Neural cell (in vitro differentiated cells): Measurements from ENCODE around the gene BCO2. TPM values are rescaled to one million over a fixed set of nuclear protein-coding genes. Genes with fewer than 3 reads are reported as not detected.
"Not testable (repeated sequence)": the region's sequence is repeated elsewhere in the genome, so short reads cannot be mapped to it uniquely, and the experiment has no call there.

Source experiments
- H2AFZ ChIP-seq: fragments of 200-600, 300-800 bp; sonication (generic), shearing (Covaris generic); 2 replicates; pipeline ENCODE4 v1.6.0; 2014; ENCODE audit warnings: low read depth, mild to moderate bottlenecking, antibody characterized with exemption, low read length, moderate library complexity
- H3F3A ChIP-seq: fragments of 200-600 bp; shearing (Covaris generic); 2 replicates; pipeline ENCODE4 v1.6.1; 2016; ENCODE audit warnings: mild to moderate bottlenecking, moderate library complexity, mixed read lengths, antibody characterized with exemption, low read length; ENCODE audit not compliant: insufficient read depth, poor library complexity, severe bottlenecking
- H3K27ac ChIP-seq: fragments of 200-600, 300-800 bp; sonication (generic), shearing (Covaris generic); 2 replicates; pipeline ENCODE4 v1.5.1; 2014; ENCODE audit warnings: mild to moderate bottlenecking, low read length, moderate library complexity
- H3K27me3 ChIP-seq: fragments of 300-800, 200-600 bp; sonication (generic), shearing (Covaris generic); 2 replicates; pipeline ENCODE4 v1.6.0; 2014; ENCODE audit warnings: mild to moderate bottlenecking, low read depth, low read length, moderate library complexity; ENCODE audit not compliant: insufficient read depth
- H3K36me3 ChIP-seq: fragments of 300-800, 200-600 bp; sonication (generic), shearing (Covaris generic); 2 replicates; pipeline ENCODE4 v1.5.1; 2014; ENCODE audit warnings: mild to moderate bottlenecking, antibody characterized with exemption, low read length, moderate library complexity; ENCODE audit not compliant: insufficient read depth
- H3K4me2 ChIP-seq: fragments of 300-800, 200-600 bp; sonication (generic), shearing (Covaris generic); 2 replicates; pipeline ENCODE4 v1.6.0; 2014; ENCODE audit warnings: mild to moderate bottlenecking, low read length
- H3K4me3 ChIP-seq: fragments of 300-800, 200-600 bp; sonication (generic), shearing (Covaris generic); 2 replicates; pipeline ENCODE4 v1.5.1; 2014; ENCODE audit warnings: mild to moderate bottlenecking, low read length, moderate library complexity
- H3K79me2 ChIP-seq: fragments of 200-600 bp; shearing (Covaris generic); replicated peaks from 2 replicates; pipeline ENCODE4 v1.6.0; 2014; ENCODE audit warnings: mild to moderate bottlenecking, low read length, moderate library complexity; ENCODE audit not compliant: insufficient read depth
- H3K9ac ChIP-seq: fragments of 300-800, 200-600 bp; sonication (generic), shearing (Covaris generic); 2 replicates; pipeline ENCODE4 v1.6.1; 2016; ENCODE audit warnings: mild to moderate bottlenecking, low read length, mixed read lengths
- H3K9me2 ChIP-seq: fragments of 200-600 bp; shearing (Covaris generic); 2 replicates; pipeline ENCODE4 v1.6.1; 2016; ENCODE audit warnings: mild to moderate bottlenecking, low read length, mixed read lengths; ENCODE audit not compliant: insufficient read depth
- H3K9me3 ChIP-seq: fragments of 200-600, 300-800 bp; sonication (generic), shearing (Covaris generic); 2 replicates; pipeline ENCODE4 v1.6.1; 2016; ENCODE audit warnings: mild to moderate bottlenecking, mixed run types, low read length, moderate library complexity, mixed read lengths
- H4K20me1 ChIP-seq: fragments of 200-600 bp; shearing (Covaris generic); 2 replicates; pipeline ENCODE4 v1.6.1; 2016; ENCODE audit warnings: mild to moderate bottlenecking, mixed run types; ENCODE audit not compliant: insufficient read depth
- EP300 ChIP-seq: fragments of 450-650 bp; conservative IDR thresholded peaks from 2 replicates; pipeline ENCODE4 v1.6.1; 2014; ENCODE audit warnings: antibody characterized with exemption, mild to moderate bottlenecking, moderate library complexity; ENCODE audit not compliant: poor library complexity, severe bottlenecking
- EZH2 ChIP-seq: fragments of 200-600, 300-800 bp; shearing (Covaris generic), sonication (generic); IDR thresholded peaks from 2 replicates; pipeline ENCODE4 v1.6.1; 2014; ENCODE audit warnings: antibody characterized with exemption, low read length, borderline replicate concordance, mild to moderate bottlenecking; ENCODE audit not compliant: insufficient read depth, poor library complexity, severe bottlenecking
- MXI1 ChIP-seq: fragments of 450-650 bp; conservative IDR thresholded peaks from 2 replicates; pipeline ENCODE4 v1.6.1; 2014; ENCODE audit warnings: antibody characterized with exemption, mild to moderate bottlenecking; ENCODE audit not compliant: poor library complexity, severe bottlenecking
- POLR2AphosphoS5 ChIP-seq: IDR thresholded peaks from 2 replicates; pipeline ENCODE4 v1.6.1; 2012
- RAD21 ChIP-seq: fragments of 450-650 bp; conservative IDR thresholded peaks from 2 replicates; pipeline ENCODE4 v1.6.1; 2014; ENCODE audit warnings: antibody characterized with exemption, mild to moderate bottlenecking, moderate library complexity
- SMC3 ChIP-seq: fragments of 450-650 bp; conservative IDR thresholded peaks from 2 replicates; pipeline ENCODE4 v1.6.1; 2014; ENCODE audit warnings: antibody characterized with exemption, mild to moderate bottlenecking, moderate library complexity; ENCODE audit not compliant: poor library complexity
- TAF1 ChIP-seq: IDR thresholded peaks from 2 replicates; pipeline ENCODE4 v1.6.1; 2012; ENCODE audit warnings: low read depth
- polyA plus RNA-seq: library from polyadenylated mRNA; depleted of rRNA; stranded (reverse); fragments of >200 nt; gene quantifications from 2 replicates; pipeline ENCODE4 v1.2.3, GENCODE V29; 2014
- TF ChIP-seq, protein P1 (sequence below): fragments of 450-650 bp; IDR thresholded peaks from 2 replicates; pipeline ENCODE4 v1.5.1; 2014; ENCODE audit warnings: antibody characterized with exemption, mild to moderate bottlenecking, moderate library complexity; ENCODE audit not compliant: poor library complexity, severe bottlenecking
- TF ChIP-seq, protein P2 (sequence below): IDR thresholded peaks from 2 replicates; pipeline ENCODE4 v1.6.1; 2012; ENCODE audit warnings: borderline replicate concordance

The BCO2 gene
- polyA plus RNA-seq, 1 donor from 2014 or later: 7.4 TPM

DNA sequence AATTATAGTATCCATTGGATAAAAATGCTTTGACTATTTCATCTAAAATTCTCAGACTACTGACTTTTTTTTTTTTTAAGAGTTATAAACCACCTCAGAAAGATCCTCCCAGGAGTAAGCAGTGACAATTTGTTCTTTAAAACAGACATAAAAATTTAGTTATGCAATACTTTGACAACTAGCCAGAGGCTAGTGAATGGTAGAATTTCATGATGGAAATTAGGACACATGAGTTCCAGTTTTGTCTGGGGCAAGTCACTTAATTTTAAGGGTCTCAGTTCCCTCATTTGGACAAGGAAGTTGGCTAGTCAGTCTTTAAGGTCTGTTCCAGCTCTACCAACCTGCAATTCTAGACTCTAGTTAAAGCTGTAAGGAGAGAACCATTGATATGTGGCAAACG is 14.3 kb upstream of the BCO2 start:
- no peaks in the 10 kb centered on the region for H3K79me2 ChIP-seq
- no peaks in the 10 kb centered on the region for H3F3A ChIP-seq
- H3K9ac ChIP-seq: no peak overlapping the region
- H3K27me3 ChIP-seq: no peaks in the 10 kb centered on the region
- no peaks in the 10 kb centered on the region for H4K20me1 ChIP-seq
- no peak overlapping the region for H2AFZ ChIP-seq
- H3K36me3 ChIP-seq: no peaks in the 10 kb centered on the region
- TF ChIP-seq POLR2AphosphoS5 (no peak), SMC3 (no peak), MXI1 (no peak), EZH2 (no peak), EP300 (no peak), RAD21 (no peak), TAF1 (no peak)
- TF ChIP-seq, protein P1, sequence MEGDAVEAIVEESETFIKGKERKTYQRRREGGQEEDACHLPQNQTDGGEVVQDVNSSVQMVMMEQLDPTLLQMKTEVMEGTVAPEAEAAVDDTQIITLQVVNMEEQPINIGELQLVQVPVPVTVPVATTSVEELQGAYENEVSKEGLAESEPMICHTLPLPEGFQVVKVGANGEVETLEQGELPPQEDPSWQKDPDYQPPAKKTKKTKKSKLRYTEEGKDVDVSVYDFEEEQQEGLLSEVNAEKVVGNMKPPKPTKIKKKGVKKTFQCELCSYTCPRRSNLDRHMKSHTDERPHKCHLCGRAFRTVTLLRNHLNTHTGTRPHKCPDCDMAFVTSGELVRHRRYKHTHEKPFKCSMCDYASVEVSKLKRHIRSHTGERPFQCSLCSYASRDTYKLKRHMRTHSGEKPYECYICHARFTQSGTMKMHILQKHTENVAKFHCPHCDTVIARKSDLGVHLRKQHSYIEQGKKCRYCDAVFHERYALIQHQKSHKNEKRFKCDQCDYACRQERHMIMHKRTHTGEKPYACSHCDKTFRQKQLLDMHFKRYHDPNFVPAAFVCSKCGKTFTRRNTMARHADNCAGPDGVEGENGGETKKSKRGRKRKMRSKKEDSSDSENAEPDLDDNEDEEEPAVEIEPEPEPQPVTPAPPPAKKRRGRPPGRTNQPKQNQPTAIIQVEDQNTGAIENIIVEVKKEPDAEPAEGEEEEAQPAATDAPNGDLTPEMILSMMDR: no peak
- TF ChIP-seq, protein P2, sequence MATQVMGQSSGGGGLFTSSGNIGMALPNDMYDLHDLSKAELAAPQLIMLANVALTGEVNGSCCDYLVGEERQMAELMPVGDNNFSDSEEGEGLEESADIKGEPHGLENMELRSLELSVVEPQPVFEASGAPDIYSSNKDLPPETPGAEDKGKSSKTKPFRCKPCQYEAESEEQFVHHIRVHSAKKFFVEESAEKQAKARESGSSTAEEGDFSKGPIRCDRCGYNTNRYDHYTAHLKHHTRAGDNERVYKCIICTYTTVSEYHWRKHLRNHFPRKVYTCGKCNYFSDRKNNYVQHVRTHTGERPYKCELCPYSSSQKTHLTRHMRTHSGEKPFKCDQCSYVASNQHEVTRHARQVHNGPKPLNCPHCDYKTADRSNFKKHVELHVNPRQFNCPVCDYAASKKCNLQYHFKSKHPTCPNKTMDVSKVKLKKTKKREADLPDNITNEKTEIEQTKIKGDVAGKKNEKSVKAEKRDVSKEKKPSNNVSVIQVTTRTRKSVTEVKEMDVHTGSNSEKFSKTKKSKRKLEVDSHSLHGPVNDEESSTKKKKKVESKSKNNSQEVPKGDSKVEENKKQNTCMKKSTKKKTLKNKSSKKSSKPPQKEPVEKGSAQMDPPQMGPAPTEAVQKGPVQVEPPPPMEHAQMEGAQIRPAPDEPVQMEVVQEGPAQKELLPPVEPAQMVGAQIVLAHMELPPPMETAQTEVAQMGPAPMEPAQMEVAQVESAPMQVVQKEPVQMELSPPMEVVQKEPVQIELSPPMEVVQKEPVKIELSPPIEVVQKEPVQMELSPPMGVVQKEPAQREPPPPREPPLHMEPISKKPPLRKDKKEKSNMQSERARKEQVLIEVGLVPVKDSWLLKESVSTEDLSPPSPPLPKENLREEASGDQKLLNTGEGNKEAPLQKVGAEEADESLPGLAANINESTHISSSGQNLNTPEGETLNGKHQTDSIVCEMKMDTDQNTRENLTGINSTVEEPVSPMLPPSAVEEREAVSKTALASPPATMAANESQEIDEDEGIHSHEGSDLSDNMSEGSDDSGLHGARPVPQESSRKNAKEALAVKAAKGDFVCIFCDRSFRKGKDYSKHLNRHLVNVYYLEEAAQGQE: no peak
- H3K4me2 ChIP-seq: no peak overlapping the region
- no peak overlapping the region for H3K4me3 ChIP-seq
- no peaks in the 10 kb centered on the region for H3K9me2 ChIP-seq
- no peaks in the 10 kb centered on the region for H3K9me3 ChIP-seq
- no peak overlapping the region for H3K27ac ChIP-seq

DNA sequence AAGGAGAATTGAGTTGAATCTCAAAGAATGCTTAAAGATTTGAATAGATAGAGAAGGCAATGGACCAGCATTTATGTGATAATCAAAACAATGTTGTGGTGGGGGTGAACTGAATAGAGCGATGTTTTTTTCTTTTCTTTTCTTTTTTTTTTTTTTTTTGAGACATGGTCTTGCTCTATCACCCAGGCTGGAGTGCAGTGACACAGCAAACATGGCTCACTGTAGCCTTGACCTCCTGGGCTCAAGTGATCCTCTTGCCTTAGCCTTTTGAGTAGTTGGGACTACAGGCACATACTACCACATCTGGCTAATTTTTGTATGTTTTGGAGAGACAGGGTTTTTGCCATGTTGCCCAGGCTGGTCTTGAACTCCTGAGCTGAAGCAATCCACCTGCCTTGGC is 13.1 kb upstream of the BCO2 start:
- not testable (repeated sequence) for H2AFZ ChIP-seq, H3K4me2 ChIP-seq, H3K79me2 ChIP-seq, H3K4me3 ChIP-seq, H3F3A ChIP-seq, H3K9me3 ChIP-seq, H3K27ac ChIP-seq, H3K36me3 ChIP-seq, H3K9me2 ChIP-seq, H3K27me3 ChIP-seq, H4K20me1 ChIP-seq, H3K9ac ChIP-seq
